ENCODE data around the gene PLEKHH2.
"Not testable (repeated sequence)": the region's sequence is repeated elsewhere in the genome, so short reads cannot be mapped to it uniquely, and the experiment has no call there.

The PLEKHH2 gene

DNA sequence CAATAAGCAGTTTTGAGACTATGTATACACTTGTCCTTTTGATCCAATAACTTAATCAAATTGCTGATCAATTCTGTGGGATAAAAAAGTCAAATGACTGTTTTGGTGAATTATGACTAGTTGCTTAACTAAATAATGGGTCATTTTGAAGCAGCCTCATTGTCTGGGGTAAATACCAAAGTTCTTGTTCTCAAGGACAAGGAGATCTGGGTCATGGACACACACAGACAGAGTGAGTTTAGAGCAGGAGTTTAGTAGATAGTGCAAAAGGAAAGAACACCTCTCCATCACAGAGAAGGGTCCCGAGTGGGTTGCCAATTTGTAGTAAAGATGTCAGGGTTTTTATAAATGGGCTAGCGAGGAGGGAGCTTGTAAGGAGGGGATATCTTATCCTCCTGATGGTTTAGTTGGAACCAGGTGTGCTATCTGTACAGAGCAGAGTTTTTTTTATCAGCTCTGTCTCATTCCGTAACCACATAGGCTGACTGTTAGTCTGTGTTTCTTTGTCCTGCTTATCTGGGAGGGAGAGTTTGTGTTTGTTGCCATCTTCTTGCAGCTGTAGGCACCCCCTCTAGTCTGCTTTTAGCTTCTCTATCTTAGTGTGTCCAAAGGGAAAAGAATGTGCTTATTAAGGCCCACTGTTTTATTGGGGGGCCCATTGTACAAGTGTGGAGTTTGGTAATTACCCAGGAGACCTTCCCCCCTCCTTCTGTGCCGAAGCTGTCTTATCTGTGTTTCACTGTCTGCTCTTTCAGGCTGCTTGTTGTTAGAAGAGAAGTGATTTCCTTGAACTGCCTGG is 87.9 kb downstream of the PLEKHH2 start:
- no peak for DNase-seq

DNA sequence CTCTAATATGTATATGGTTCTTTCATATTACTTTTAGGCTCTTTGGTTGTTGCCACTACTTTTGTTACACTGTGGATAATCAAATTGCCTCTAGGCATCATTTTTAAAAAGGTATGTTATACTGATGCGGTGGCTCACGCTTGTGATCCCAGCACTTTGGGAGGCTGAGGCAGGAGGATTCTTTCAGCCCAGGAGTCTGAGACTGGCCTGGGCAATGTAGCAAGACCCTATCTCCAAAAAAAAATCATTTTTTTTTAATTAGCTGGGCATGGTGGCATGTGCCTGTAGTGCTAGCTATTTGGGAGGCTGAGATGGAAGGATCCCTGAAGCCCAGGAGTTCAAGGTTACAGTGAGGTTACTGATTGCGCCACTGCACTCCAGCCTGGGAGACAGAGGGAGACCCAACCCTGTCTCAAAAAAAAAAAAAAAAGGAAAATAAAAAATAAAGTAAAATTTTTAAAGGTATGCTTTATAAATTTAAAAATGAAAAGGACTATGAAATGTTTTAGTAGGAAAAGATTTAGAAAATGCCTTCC is 88.7 kb downstream of the PLEKHH2 start:
- no peak for DNase-seq

DNA sequence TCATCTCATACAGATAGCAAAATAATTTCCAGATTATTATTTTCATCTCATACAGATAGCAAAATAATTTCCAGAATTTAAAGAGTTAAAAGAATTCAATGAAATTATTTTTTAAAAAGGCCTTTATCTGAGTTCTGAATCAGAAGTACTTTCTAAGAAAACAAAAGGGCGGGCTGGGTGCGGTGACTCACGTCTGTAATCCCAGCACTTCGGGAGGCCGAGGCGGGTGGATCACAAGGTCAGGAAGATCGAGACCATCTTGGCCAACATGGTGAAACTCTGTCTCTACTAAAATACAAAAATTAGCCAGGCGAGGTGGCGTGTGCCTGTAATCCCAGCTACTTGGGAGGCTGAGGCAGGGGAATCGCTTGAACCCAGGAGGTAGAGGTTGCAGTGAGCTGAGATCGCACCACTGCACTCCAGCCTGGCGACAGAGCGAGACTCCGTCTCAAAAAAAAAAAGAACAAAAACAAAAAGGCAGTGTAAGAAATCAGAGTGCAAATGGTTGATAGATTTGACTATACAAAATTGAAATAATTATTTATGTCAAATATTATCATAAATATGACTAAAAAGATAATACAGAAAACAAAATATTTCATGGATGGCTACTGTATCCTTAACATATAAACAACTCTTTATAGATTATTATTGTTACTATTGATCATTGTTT is 90.0 kb downstream of the PLEKHH2 start:
- not testable (repeated sequence) for DNase-seq

DNA sequence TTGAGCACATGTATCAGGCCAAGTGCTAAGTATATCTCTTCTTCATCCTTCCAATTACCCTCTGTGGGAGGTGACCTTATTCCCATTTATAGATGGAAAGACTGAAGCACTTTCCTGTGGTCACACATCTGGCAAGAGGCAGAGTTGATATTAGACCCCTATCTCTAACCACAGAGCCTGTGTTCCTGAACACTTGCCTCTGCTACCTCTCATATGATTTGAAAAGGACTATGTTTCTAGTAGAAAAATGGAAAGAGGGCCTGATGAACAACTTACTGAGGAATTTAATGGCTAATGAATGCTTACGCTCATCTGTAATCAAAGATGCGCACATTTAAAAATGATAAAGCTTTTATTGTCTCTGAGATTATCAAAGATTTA is 90.6 kb downstream of the PLEKHH2 start:
- no peak for DNase-seq

DNA sequence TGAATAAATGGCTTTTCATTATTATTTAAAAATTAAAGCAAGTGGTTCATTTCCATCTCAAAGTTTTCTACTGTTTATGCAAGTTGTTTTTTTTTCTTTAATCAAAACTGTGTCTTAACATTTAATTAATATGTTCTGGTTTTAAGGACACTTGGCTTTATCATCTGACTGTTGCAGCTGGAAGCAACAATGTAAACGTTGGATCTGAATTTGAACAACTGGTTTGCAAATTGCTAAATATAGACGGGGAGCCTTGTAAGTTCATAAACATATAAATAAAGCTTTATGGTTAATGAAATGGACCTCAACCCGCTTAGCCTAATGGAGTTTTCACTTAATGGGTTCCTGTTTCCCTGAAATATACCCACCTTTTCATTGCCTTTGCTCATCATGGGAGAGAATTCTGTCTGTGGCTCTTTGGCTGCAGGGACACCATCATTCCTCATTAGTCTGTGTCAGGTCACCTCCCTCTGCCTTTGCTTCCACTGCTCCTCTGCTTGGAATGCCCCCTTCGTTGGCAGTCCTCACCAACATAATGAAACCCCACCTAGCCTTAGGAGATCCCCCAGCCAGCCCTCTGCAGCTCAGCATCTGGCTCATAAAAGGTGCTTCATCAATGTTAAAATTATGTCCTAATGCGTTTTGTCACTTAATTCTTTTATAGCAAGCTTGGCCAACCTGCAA is 92.6 kb downstream of the PLEKHH2 start:
- no peak for DNase-seq

DNA sequence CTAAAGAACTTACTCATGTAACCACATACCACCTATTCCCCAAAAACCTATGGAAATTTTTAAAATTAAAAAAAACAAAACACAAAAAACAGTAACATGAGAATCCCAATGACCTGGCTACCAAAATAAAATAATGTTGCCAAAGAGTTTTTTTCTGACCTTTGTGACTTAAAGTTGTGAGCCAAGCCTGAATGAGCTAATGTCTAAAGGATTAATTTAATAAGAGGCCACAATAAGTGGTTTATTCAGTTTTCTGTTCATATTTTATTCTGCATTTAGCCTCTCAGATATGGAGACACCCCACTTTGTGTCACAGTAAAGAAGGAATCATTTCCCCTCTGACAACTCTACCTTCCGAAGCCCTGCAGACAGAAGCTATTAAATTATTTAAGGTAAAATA is 94.2 kb downstream of the PLEKHH2 start:
- DNase-seq, result no peak

DNA sequence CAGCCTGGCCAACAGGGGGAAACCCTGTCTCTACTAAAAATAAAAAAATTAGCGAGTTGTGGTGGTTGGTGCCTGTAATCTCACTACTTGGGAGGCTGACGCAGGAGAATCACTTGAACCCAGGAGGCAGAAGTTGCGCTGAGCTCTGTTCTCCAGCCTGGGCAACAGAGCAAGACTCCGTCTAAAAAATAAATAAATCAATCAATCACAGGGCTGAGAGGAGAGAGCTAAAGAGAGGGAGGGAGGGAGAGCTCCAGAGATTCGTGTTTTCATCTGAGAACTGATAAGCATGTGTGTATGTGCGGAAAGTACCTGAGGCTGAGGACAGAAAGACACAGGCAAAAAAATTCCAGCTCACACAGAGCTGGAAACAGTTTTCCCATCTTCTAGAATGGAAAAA is 99.6 kb downstream of the PLEKHH2 start:
- no peak for DNase-seq

DNA sequence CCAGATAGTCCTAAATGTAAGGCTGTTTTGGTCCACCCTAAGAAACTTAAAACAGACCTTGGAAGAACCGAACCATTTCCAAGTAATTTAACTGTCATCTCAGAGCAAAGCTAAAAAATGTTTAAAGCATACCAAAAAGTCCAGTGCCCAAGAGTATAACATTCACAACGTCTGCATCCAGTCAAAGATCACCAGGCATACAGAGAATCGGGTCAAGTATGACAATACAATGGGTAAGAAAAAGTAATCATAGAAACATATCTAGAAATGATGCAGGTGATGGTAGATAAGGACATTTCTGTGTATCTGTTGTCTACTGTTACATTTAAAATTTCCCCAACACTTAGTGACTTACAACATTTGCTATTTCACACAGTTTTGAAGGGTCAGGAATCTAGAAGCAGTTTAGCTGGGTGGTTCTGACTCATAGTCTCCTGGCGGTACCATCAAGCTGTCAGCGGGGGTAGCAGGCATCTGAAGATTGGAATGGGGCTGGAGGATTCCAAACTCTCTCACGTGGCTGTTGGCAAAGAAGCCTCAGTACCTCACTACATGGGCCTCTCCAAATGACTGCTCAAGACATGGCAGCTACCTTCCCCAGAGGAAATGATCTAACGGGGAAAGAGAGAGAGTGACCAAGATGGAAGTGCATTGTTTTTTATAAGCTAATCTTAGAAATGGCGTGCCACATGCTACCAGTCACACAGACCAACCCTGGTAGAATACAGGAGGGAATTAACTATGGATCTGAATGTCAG is 100.2 kb downstream of the PLEKHH2 start:
- no peak for DNase-seq

DNA sequence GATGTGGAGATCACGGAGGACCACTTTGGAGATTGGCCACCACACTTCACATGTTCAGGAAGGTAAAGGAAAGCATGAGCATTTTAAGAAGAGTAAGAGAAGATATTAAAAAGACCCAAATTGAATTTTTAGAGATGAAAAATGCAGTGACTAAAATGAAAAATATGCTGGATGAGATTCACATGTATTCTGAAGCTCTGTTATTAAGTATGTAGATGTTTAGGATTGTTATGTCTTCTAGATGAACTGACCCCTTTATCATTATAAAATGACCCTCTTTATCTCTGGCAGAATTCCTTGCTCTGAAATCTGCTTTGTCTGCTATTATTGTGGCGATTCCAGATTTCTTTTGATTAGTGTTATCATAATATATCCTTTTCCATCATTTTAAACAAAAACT is 100.8 kb downstream of the PLEKHH2 start:
- DNase-seq, result no peak

DNA sequence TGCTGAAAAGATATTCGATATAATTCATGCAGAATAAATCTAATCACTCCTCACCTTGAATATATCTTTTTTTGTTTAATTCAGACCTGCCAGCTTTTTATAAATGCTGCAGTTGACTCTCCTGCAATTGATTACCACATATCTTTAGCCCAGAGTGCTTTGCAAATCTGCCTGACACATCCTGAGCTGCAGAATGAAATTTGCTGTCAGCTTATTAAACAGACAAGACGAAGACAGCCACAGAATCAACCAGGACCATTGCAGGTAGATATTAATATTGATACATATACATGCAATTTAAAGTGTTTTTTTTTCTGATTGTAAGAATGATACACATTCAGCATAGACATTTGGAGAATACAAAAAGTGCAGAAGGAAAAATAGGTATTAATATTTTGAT is 101.2 kb downstream of the PLEKHH2 start:
- DNase-seq, result no peak

DNA sequence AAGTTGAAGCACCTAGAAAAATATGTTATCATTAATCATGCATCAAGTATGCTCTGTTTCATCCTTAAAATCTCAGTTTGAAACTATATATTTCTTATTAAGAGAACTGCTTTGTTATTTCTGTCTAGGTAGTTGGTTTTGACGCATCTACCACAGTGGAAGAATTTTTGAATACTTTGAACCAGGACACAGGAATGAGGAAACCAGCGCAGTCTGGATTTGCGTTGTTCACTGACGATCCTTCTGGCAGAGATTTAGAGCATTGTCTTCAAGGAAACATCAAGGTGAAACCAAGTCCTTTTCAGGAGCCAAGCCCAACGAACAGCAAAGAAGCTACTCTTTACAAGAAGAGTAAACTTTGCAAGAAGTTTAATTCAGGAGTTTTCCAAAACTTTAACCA is 106.6 kb downstream of the PLEKHH2 start:
- no peak for DNase-seq

DNA sequence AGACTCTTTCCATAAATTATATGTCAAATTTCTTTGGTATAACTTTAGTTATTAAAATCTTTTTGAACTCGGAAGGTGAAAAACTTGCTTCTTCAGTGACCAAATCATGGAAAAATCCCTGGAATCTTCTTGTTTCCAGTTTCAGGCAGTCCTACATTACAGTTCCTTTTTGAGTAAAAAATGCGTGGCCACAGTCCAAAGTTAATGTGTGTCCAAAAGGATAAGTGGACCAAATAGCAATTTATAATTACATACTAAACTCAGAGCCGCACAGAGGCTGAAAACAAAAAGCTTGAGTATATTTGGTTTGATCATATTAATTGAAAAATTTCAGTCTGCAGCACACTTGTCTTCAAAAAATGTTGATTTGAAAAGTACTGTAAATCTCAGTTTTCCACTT is 108.4 kb downstream of the PLEKHH2 start:
- no peak for DNase-seq

DNA sequence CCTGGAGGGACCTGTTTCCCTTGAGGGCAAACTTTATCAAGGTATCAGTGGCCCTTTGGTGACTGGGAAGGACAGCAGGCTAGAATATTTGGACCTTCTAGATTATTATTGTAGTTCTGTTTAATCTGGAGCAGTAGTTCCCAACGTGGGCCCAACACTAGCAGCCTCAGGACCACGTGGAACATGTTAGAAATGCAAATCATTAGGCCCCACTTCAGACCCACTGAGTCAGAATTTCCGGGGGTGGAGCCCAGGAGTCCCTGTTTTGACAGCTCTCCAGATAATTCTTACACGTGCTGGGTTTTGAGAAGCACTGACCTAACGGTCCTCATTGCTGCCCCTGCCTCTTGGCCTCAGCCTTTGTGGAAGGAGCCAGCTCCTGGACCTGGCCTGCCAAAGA is 111.3 kb downstream of the PLEKHH2 start:
- DNase-seq, result no peak

DNA sequence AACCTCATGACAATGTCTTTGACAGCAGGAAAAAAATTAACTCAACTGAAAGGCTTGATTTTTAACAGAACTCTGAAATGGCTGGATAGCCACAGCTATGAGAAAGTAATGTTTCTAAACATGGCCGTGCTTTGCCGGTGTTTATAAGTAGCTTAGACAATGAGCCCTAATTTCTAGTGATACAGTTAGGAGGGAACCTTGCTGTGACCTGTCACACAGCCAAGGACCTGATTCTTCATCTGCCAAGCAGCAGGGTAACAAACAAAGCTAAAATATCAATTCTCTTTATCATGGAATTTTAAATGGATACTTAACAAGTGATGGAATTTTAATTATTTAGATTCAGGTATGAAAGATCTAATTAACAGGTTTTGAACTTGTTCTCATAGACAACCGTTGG is 112.5 kb downstream of the PLEKHH2 start:
- no peak for DNase-seq

DNA sequence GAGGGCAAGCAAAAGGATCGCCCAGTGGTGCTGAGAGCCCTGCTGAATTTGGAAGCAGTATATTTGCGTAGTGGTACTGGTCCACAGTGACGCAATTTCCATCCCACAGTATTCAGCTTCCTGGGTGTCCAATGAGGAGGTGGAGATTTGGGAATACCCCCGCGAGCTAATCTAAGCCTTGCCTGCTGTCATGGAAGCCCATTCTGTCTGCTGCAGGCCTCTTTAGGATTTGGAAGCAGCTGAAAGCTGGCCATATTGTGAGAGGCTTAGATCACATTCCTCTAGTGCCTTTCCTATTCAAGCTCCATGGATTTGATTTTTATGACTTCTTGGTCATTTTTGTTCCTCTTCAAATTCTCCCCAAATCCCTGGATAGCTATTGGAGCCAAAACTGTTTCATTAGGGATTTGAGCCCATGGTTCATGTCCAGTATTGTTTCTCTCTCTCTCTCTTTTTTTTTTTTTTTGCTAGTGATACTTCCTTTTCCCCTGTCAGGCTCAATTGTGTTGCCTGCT is 114.5 kb downstream of the PLEKHH2 start:
- DNase-seq, result no peak

DNA sequence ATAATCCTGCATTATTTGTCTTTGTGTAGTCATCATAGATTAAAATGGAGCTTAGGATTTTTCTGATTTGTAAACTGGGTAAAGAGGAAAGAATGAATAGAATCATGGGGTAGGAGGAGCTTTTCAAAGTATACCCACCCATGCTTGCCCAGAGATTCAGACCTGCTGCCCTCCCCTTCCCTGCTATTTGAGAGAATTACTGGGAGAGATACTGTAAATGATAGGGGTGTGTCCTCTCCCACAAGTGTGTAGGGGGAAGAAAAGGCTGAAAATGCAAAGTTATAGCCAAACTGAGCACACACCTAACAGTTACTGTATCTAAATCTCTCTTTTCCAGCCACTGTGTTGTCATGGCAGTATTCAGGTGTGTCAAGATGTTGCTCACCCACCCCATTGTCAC is 115.2 kb downstream of the PLEKHH2 start:
- DNase-seq, result no peak

DNA sequence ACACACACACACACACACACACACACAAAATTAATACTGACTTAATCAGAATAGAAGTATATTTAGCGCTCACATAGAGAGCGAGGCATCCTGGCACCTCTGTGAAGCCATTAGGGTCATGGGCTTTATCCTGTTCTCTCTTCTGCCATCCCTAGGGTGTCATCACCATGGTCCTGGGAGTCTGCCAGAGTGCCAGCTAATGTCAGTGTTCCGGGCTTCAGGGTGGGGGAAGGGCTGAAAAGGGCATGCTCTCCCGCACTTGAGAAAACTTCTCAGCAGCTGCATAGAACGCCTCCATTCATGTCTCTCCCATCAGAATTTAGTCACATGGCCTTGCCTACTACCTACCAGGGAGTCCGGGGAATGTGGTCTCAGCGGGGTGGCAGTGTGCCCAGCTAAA is 117.1 kb downstream of the PLEKHH2 start:
- DNase-seq, result no peak

DNA sequence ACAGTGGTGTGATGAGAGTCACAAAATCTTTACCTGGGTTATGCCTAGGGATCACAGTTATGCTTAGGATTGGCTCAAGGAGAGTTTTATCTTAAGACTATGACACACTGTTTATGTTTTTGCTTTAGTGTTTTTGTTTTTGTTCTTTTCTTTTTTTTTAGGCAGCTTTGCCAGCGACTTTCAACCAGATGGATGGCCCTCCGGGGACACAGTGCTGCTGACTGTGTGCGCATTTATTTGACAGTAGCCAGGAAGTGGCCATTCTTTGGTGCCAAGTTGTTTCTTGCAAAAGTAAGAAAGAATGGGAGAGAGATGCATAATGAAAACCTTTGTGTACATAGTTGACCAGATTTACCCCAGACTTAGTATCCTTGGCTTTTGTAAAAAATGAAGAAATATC is 121.7 kb downstream of the PLEKHH2 start:
- no peak for DNase-seq

DNA sequence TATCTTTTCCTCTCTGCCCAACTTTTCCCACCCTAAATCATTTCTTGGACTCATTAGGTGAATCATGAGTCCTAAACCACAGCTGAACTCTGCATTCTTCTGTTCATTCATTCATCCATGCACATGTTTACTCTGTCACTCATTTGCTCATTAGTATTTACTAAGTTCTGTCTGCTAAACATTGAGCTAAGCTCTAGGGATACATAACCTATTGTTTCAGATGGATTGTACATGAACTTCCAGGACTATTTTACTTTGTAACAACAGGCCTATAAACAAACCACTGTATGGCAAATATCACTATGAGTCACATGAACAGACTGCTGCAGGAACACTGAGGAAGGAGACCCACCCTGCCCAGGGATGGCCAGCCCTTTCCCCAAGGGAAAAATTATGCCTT is 122.1 kb downstream of the PLEKHH2 start:
- DNase-seq, result no peak

DNA sequence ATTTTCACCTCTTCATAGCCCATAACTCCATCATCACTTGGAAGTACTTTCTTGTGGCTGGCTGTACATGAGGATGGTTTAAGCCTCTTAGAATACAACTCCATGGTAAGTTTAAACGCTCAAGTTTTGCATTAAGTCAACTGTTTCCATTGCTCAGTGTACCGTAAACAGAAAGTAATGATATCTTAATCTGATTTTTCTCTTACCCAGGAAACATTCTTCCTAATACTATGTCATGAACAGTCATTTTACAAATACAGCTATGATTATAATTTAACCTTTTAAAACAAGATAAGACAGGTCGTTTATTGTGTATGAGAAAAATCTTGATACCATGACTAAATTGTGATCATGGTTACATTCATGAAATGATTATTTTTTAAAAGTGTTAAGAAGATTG is 125.2 kb downstream of the PLEKHH2 start:
- no peak for DNase-seq

DNA sequence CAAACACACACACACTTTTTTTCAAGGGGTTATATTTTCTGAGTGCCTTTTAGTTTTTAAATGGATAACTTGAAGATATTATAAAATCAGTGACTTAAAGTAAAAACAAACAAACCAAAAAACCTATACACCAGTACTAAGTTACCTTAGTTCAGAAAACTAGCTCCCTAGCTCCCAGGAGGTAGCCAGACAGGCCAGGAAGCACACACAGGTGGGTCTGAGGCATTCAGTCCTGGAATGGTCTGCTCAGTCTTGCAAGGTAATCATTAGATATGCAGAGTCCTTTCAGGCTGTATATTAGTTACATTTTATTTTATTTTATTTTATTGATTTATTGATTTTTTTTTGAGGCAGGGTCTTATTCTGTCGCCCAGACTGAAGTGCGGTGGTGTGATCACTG is 126.0 kb downstream of the PLEKHH2 start:
- no peak for DNase-seq

DNA sequence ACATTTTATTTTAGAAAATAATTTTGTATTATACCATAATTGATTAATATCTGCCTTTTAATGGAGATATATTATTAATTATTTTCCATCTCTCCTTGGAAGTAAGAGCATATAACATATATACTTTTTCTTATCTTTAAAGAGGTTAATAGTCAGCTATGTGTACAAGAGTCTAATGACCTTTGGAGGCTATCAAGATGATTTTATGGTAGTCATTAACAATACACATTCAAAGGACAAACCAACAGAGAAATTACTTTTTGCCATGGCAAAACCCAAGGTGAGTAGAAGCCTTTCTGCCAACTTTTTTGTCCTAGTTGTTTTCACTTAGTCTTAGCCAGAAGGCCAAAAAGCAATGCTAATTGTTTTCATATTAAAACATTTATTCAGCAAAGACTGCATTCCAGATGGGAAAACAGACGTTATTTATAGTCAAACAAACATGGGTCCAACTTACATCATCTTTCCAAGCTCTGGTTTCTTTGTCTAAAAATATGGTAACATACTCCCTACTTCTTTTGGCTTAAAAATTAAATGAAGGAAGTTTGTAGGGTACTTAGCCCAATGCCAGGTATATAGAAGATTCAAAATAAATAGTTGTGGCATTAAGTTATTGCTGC is 127.1 kb downstream of the PLEKHH2 start:
- no peak for DNase-seq
